Body of pancreas (tissue), 4 donors: Measurements from ENCODE around the gene TUBB2B.

Experiments
- POLR2A ChIP-seq, 3 donors: fragments of 450-650 bp; IDR thresholded peaks; one replicate each; pipeline ENCODE4 v1.6.1; 2016; ENCODE audit warnings: antibody characterized with exemption in 3 of 3, mild to moderate bottlenecking in 2 of 3
- TF ChIP-seq, protein P1 (sequence below), 7 experiments: fragments of 450-650 bp in 4 of 7; fragments of 200-600 bp in 3 of 7; sonication (generic) in 3 of 7; IDR thresholded peaks; one replicate each; pipeline ENCODE4 v1.5.1; 2016 to 2019; ENCODE audit warnings: antibody characterized with exemption in 7 of 7

DNA sequence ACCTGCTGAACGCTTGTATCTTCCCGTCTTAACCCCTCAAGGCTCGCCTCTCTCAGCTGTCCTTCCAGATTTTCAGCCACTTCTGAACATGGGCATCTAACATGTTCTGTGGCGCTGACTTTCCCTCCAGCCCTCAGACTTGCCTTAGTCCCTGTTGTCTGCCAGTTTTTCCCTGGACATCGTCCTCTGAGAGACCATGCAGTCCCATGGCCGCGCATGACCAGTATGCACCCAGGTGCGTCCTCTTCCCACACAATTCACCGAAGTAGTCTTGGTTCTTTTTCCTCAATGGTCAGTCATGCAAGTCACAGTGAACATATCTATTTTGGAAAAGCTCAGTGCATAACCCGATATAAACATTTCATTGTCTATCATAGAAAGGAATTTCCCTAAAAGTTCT is 9.2 kb downstream of the TUBB2B start:
- TF ChIP-seq POLR2A (IDR thresholded peaks at IDR 0.05) = no peak
- TF ChIP-seq, protein P1, sequence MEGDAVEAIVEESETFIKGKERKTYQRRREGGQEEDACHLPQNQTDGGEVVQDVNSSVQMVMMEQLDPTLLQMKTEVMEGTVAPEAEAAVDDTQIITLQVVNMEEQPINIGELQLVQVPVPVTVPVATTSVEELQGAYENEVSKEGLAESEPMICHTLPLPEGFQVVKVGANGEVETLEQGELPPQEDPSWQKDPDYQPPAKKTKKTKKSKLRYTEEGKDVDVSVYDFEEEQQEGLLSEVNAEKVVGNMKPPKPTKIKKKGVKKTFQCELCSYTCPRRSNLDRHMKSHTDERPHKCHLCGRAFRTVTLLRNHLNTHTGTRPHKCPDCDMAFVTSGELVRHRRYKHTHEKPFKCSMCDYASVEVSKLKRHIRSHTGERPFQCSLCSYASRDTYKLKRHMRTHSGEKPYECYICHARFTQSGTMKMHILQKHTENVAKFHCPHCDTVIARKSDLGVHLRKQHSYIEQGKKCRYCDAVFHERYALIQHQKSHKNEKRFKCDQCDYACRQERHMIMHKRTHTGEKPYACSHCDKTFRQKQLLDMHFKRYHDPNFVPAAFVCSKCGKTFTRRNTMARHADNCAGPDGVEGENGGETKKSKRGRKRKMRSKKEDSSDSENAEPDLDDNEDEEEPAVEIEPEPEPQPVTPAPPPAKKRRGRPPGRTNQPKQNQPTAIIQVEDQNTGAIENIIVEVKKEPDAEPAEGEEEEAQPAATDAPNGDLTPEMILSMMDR (IDR thresholded peaks at IDR 0.05) = no peak
